Diencephalon (tissue), 1 donor: ENCODE measurements around the gene LPIN1. TPM values are rescaled to one million over a fixed set of nuclear protein-coding genes. Genes with fewer than 3 reads are reported as not detected.

Experiments
- small RNA-seq: library from RNA; depleted of rRNA; stranded (forward); fragments of <200 nt; gene quantifications from one replicate; pipeline ENCODE3, GENCODE V24; 2014
- total RNA-seq: library from RNA; depleted of rRNA; stranded (reverse); fragments of >200 nt; gene quantifications from one replicate; pipeline ENCODE4 v1.2.3, GENCODE V29; 2014

Gene LPIN1, protein sequence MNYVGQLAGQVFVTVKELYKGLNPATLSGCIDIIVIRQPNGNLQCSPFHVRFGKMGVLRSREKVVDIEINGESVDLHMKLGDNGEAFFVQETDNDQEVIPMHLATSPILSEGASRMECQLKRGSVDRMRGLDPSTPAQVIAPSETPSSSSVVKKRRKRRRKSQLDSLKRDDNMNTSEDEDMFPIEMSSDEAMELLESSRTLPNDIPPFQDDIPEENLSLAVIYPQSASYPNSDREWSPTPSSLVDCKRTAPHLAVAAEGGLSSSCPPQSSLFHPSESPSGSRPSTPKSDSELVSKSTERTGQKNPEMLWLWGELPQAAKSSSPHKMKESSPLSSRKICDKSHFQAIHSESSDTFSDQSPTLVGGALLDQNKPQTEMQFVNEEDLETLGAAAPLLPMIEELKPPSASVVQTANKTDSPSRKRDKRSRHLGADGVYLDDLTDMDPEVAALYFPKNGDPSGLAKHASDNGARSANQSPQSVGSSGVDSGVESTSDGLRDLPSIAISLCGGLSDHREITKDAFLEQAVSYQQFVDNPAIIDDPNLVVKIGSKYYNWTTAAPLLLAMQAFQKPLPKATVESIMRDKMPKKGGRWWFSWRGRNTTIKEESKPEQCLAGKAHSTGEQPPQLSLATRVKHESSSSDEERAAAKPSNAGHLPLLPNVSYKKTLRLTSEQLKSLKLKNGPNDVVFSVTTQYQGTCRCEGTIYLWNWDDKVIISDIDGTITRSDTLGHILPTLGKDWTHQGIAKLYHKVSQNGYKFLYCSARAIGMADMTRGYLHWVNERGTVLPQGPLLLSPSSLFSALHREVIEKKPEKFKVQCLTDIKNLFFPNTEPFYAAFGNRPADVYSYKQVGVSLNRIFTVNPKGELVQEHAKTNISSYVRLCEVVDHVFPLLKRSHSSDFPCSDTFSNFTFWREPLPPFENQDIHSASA
- total RNA-seq, result 36.0 TPM

DNA sequence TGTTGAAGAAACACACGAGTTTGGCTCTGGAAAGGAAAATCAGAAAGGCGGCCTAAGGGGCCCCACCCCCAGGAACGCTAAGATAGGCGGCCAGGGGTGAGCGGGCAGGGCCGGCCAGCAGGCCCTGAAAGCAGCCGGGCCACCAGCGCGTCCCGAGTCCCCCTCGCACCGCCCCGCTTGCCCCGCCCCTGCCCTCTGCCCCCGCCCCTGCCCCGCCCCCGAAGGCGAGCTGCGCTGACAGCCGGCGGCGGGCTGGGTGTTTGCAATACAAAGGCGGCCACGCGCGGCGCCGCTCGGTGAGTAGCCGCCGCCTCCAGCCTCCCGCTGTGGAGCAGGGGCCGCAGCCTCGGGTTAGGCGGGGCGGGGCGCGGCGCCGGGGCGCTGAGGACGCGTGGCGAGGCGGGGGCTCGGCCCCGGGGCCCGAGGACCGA is at the start of gene LPIN1:
Gene LPIN1, plus strand, starts transcription at position 257 of the 431 bp plus-strand sequence. CDS start 18,910 bp downstream, outside the sequence.

Small RNAs within 50 kb of the gene (small RNA-seq; reads per million reads assigned to genes)
- gene MIR4262, result not detected
- 0.13 reads per million for gene MIR548S

Other genes starting within 250 kb of the LPIN1 start
- 15.0 TPM for gene GREB1, start 212.6 kb upstream of the LPIN1 start, total RNA-seq
- gene NTSR2, start 76.4 kb upstream of the LPIN1 start, total RNA-seq, result 4.2 TPM